GM18507 (cell line): ENCODE measurements around the gene REEP5.
"Not testable (repeated sequence)": the region's sequence is repeated elsewhere in the genome, so short reads cannot be mapped to it uniquely, and the experiment has no call there.

ENCODE experiments used
- DNase-seq: peaks from one replicate; pipeline ENCODE4 v3.0.0; 2011; ENCODE audit warnings: low read depth; ENCODE audit not compliant: insufficient read length; ENCODE audit errors: extremely low spot score
- FAIRE-seq: peaks from 2 replicates; lab custom pipeline; 2011; peaks lifted over from hg19 to GRCh38; lab: Jason Lieb, UNC

The REEP5 gene

GRCh38 chr5:112921833-112922817, at the start of gene REEP5:
Gene REEP5 (minus strand): TSS chr5:112922227. CDS start chr5:112922190, 37 bp downstream.
- peak; percentile 75 for DNase-seq
- peak; percentile 66 for FAIRE-seq

DNA sequence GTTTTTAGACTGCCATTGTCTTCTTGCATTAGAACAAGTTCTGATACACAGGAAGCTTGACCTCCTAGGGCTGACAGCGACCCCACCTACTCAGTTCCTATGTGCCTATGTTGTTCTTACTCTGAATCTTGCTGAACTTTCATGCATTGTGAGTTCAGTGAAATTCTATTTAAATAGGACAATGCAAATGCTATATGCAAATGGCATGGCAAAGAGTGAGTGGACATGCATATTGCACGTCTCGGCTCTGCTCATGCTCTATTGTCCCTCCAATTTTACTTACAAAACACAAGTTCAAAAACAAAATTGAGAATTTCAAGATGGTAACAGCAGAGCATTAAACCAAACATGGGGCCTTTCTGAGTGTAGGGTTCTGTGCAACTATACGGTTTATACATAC, 49.2 kb upstream of the REEP5 start:
- DNase-seq (no peak), FAIRE-seq (no peak)

DNA sequence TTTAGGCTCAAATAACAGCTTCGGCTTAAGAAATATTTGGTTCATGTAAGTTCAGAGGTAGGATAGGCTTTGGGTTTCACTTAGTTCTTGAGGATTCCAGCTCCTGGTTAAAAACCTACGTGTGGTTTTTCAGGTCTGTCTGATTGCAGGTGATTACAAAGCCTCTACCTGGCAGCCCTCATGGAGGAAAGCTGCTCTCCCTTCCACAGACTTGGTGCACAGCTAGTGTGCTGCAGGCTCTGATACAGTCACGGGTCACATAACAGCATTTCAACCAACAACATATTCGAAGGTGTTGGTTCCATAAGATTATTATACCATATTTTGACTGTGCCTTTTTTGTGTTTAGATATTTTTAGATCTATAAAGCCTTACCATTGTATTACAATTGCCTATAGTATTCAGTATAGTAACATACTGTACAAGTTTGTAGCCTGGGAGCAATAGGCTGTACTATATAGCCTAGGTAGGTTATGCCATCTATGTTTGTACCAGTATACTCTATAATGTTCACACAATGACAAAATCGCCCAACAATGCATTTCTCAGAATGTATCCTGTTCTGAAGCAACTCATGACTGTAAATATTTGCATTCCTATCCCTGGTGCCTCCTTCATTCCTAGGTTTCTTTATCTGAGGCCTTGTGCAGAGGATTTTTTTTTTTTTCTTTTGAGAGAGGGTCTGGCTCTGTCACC, 46.5 kb upstream of the REEP5 start:
- no peak for FAIRE-seq
- no peak for DNase-seq

- FAIRE-seq (no peak), DNase-seq (no peak)
Measured at GRCh38 chr5:112967520-112968083, 45.6 kb upstream of the REEP5 start.

GRCh38 chr5:112965733-112966306, 43.8 kb upstream of the REEP5 start:
- peak; percentile 18 for FAIRE-seq

GRCh38 chr5:112963374-112963733, 41.3 kb upstream of the REEP5 start:
- DNase-seq: not testable (repeated sequence)
- peak; percentile 35 for FAIRE-seq

More at GRCh38 chr5:112965733-112966306, 43.8 kb upstream of the REEP5 start:
- no peak for DNase-seq

DNA sequence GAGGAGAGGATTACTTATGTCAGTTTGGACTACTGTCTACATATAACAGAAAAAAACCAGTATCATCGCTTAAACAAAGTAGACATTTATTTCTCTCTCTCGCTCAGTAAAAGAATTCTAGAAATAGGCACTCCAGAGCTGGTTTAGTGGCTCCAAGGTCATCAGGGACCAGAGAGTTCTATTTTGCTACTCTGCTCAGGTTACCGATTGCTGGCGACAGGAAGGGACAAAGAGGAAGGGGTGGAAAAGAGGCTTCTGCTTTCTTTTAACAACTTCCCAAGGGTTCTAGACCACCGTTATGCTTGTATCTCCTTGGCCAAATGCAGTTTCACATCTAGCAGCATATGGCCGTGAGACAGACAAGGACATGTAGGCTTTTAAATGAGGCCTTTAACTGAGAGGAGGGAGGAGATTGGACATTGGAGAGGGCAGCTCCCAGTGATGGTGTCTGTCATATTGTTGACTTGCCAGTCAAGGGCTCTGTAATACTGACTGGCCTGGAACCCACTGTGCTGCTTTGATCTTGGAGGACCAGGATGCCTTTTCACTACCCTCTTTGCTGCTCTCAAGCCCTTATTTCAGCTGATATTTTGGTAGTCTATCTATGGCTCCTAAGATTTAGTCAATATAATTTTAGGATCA, 39.0 kb upstream of the REEP5 start:
- no peak for FAIRE-seq

GRCh38 chr5:112960315-112960714, 38.3 kb upstream of the REEP5 start:
- DNase-seq (no peak), FAIRE-seq (no peak)

More for the DNA sequence above, 39.0 kb upstream of the REEP5 start:
- DNase-seq: no peak

DNA sequence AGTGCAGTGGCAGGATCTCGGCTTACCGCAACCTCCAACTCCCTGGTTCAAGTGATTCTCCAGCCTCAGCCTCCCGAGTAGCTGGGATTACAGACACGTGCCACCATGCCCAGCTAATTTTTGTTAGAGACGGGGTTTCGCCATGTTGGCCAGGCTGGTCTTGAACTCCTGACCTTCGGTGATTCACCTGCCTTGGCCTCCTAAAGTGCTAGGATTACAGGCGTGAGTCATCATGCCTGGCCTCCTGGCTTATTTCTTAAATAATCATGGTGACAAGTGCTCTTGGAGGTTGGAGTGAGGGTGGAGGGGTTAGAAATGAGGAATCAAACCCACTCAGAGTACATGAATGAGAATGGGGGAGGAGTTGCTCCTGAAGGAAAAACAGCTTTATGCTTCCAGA, 37.8 kb upstream of the REEP5 start:
- FAIRE-seq, DNase-seq: not testable (repeated sequence)

GRCh38 chr5:112958093-112959088, 36.4 kb upstream of the REEP5 start:
- peak; percentile 59 for FAIRE-seq
- no peak for DNase-seq

DNA sequence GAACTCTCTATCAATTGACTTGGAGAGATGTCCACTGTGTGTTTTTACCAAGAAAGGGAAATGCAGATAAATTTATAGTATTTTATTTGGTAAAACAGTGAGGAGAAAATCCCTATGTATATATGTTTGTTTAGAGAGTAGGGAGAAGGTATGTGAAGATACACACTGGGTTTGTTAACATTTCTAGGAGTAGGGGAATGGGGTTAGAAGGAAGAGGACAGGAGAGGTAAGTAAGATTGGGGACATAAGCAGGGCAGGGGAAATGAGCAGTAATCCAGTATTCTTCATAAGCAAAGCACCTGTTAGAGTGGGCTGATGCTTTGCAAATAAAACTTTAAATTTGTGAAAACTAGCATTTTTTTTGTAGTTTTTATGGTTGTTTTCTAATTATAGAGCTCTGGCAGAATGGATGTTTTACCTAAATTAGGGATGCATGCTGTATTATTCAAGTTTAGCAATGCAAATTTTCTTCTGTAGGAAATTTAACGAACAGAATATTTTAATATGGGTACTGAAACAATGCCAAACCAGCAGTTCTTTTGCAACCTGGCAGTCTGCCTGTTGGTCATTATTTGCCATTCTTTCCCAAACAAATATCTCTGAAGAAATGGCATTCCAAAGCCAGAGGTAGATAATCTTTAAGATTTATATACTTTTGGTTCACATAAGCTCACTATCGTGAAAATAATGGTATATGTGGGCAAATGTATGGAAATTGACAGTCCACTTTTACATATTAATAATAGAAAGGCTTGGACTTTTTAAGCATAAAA, 35.2 kb upstream of the REEP5 start:
- FAIRE-seq: no peak
- DNase-seq: no peak

GRCh38 chr5:112956606-112957005, 34.6 kb upstream of the REEP5 start:
- DNase-seq (no peak), FAIRE-seq (no peak)

GRCh38 chr5:112951124-112951702, 29.2 kb upstream of the REEP5 start:
- FAIRE-seq (no peak), DNase-seq (no peak)

DNA sequence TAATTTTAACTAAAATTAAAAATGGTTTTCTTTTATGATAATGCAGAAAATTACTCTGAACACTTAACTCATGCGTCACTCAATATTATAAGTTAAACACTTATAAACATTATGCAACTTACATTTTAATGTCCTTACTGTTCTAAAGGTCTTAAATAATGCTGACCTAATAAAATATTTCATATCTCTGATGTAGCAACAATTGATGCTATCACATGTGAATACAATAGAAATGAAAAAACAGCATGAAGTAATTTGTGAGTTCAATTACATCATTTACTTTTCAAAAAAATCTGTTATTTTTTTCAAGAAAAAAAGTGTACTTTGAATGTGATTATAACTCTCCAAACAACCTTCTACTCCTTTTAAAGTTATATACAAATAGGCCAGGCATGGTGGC, 26.4 kb upstream of the REEP5 start:
- no peak for FAIRE-seq
- no peak for DNase-seq

DNA sequence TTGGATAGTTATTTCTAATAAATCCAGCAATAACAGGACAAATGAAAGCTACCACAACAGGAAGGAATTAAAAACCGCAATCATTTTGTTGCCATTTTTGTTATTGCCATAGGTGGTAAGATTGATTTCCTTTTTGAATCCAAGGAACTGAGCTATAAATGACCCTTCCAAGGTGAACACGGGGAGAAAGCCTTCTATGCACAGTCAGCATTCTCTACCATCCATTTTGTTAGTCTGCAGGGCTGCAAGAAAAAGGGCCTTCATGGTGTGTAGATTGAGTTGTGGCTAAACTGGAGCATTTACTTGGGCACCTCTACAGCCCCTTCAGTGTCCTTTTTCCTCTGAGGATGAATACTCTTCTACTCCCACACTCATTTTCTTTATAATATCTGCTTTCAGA, 18.6 kb upstream of the REEP5 start:
- DNase-seq (no peak), FAIRE-seq (no peak)

- FAIRE-seq (no peak), DNase-seq (no peak)
Measured at GRCh38 chr5:112938286-112938685, 16.3 kb upstream of the REEP5 start.

DNA sequence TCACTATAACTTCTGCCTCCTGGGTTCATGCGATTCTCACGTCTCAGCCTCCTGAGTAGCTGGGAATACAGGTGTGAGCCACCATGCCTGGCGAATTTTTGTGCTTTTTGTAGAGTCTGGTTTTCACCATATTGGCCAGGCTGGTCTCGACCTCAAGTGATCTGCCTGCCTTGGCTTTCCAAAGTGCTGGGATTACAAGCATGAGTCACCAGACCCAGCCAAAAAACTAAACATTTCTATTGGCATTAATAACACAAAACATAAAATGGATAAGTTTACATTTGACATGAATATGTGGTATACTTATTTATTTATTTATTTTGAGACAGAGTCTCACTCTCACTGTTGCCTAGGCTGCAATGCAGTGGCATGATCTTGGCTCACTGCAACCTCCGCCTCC, 13.6 kb upstream of the REEP5 start:
- FAIRE-seq: no peak
- DNase-seq: no peak
